Measurements from ENCODE around the gene PPP1R8. TPM values are rescaled to one million over a fixed set of nuclear protein-coding genes. Genes with fewer than 3 reads are reported as not detected.

PPP1R8 gene
- total and polyA plus RNA-seq, 8 donors, result 0.58 to 40.0 (median 22.3) TPM

DNA sequence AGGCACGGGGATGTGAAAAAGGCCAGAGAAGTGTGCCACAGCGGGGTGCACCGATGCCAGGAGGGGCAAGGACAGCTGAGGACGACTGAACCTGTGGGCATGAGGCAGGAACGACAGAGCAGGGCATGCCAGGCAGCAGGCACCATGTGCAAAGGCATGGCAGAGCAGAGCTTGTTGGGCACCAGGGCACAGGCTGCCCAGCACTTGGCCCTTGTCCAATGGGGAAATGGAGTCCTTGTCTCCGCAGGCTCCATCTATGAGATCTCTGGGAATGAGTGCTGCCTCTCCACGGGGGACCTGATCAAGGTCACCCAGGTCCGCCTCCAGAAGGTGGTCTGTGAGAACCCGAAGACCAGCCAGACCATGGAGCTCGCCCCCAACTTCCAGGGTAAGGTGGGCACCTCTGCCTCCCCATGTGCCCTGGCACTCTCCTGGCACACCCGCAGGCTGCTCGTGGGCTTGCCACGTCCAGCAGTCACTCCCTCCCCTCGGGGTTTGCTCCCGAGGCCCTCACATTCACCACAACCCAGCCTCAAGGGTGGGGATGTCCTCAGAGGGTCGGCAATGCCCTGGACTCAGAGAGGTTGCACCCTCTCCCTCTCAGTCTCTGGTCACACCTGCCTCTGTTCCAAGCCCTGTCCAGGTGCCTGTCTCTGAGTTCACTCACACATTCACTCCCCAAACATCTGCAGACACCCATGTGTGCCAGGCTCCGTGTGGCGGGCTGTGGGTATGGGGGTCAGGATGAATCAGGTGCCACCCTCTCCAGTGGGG is 45.9 kb downstream of the PPP1R8 start:
- DNase-seq, result no peak
- intact Hi-C loops (cut with DNase I; ENCODE audit: low total_unique reads), result no loop called here
- TF ChIP-seq EP300 (IDR thresholded peaks at IDR 0.05) (no peak), POLR2AphosphoS5 (IDR thresholded peaks at IDR 0.05) (no peak), POLR2A (IDR thresholded peaks at IDR 0.05) (no peak)
- TF ChIP-seq, protein P1, sequence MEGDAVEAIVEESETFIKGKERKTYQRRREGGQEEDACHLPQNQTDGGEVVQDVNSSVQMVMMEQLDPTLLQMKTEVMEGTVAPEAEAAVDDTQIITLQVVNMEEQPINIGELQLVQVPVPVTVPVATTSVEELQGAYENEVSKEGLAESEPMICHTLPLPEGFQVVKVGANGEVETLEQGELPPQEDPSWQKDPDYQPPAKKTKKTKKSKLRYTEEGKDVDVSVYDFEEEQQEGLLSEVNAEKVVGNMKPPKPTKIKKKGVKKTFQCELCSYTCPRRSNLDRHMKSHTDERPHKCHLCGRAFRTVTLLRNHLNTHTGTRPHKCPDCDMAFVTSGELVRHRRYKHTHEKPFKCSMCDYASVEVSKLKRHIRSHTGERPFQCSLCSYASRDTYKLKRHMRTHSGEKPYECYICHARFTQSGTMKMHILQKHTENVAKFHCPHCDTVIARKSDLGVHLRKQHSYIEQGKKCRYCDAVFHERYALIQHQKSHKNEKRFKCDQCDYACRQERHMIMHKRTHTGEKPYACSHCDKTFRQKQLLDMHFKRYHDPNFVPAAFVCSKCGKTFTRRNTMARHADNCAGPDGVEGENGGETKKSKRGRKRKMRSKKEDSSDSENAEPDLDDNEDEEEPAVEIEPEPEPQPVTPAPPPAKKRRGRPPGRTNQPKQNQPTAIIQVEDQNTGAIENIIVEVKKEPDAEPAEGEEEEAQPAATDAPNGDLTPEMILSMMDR (IDR thresholded peaks at IDR 0.05), result no peak
- 81 to 88% (median 82%) methylated on average over 18 of the region's 18 CpGs for WGBS, 5 donors
- Histone ChIP-seq H3K4me3 (no peak overlapping the region), H3K27me3 (peaks cover 0 to 8% (median 0%) of the 10 kb centered on the region in 3 donors), H3K9me3 (no peaks in the 10 kb centered on the region), H3K27ac (peak overlapping the region in 3 of 5 donors; percentile 76 to 89 (median 77)), H3K36me3 (peaks cover 0 to 17% (median 3%) of the 10 kb centered on the region in 4 donors), H3K4me1 (peaks cover 0 to 38% (median 14%) of the 10 kb centered on the region in 4 donors)

DNA sequence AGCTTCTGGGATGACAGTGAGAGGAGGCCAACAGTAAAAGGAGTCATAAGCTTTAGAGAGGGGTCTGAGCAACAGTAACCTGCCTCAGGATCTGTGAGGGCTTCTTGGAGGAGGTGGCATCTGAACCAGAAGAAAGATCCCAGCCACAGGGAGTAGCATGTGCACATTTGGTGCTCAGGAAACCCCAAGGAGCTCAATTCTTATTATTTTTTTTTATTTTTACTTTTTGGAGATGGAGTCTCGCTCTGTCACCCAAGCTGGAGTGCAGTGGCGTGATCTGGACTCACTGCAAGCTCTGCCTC is 46.5 kb downstream of the PPP1R8 start:
- WGBS, 5 donors, result 87 to 100% (median 98%) methylated on average over 2 of the region's 2 CpGs
- TF ChIP-seq, protein P1 (IDR thresholded peaks at IDR 0.05), result no peak
- TF ChIP-seq POLR2AphosphoS5 (IDR thresholded peaks at IDR 0.05), result no peak
- TF ChIP-seq EP300 (IDR thresholded peaks at IDR 0.05), result no peak
- no peak for TF ChIP-seq POLR2A (IDR thresholded peaks at IDR 0.05)
- H3K4me3 ChIP-seq, result no peak overlapping the region
- no peak for DNase-seq
- H3K36me3 ChIP-seq, result peaks cover 0 to 19% (median 6%) of the 10 kb centered on the region in 4 donors
- H3K27me3 ChIP-seq, result peaks cover 0 to 8% (median 0%) of the 10 kb centered on the region in 3 donors
- peak overlapping the region in 1 of 5 donors; percentile 8 for H3K27ac ChIP-seq
- peaks cover 0 to 34% (median 13%) of the 10 kb centered on the region in 4 donors for H3K4me1 ChIP-seq
- intact Hi-C loops (cut with DNase I; ENCODE audit: low total_unique reads), result no loop called here
- no peaks in the 10 kb centered on the region for H3K9me3 ChIP-seq

DNA sequence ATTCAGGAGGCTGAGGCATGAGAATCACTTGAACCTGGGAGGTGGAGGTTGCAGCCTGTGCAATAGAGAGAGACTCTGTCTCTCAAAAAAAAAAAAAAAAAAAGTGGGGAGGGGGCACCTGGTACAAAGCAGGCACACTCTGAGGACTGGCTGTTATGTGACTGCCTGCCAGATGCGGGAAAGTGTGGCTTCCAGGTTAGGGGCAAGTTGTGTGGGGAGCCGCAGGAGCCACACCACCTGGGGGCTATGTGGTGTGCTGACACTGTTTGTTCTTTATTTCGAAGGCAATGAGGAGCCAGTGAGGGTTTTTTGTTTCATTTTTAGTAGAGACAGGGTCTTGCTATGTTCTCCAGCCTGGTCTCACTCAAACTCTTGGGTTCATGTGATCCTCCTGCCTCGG is 47.5 kb downstream of the PPP1R8 start:
- Histone ChIP-seq H3K27ac (peak overlapping the region in 1 of 5 donors; percentile 20), H3K4me1 (peaks cover 0 to 27% (median 5%) of the 10 kb centered on the region in 4 donors), H3K36me3 (peaks cover 0 to 27% (median 15%) of the 10 kb centered on the region in 4 donors), H3K27me3 (peaks cover 0 to 2% (median 0%) of the 10 kb centered on the region in 3 donors), H3K9me3 (no peaks in the 10 kb centered on the region), H3K4me3 (no peak overlapping the region)
- TF ChIP-seq EP300 (IDR thresholded peaks at IDR 0.05) (no peak), POLR2AphosphoS5 (IDR thresholded peaks at IDR 0.05) (no peak), POLR2A (IDR thresholded peaks at IDR 0.05) (no peak)
- TF ChIP-seq, protein P1 (IDR thresholded peaks at IDR 0.05), result no peak
- no peak for DNase-seq
- intact Hi-C loops (cut with DNase I; ENCODE audit: low total_unique reads), result no loop called here
- 61 to 89% (median 79%) methylated on average over 4 of the region's 4 CpGs for WGBS, 5 donors

DNA sequence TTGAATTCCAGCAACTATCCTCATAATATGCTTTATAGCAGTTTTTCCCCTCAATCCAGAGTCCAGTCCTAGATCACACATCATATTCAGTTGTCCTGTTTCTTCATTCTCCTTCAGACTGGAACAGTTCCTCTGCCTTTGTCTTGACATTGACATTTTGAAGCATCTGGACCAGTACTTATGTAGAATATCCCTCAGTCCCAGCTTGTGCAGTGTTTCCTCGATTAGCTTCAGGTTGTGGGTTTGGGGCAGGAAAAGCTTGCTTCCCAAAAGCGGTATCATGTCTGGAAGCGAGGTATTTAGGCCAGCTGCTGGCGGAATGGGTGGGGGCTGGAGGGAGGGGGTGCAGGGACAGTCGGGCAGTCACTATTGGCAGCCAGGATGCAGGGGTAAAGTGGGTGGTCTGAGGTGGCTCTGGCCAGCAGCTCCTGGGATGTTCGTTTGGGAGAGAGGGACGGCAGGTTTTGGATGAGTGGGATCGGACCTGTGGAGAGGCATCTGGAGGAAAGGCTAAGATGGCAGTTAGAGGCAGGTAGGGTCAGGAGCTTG is 48.3 kb downstream of the PPP1R8 start:
- intact Hi-C loops (cut with DNase I; ENCODE audit: low total_unique reads), result no loop called here
- no peak for DNase-seq
- H3K4me3 ChIP-seq, result no peak overlapping the region
- H3K27ac ChIP-seq, result peak overlapping the region in 1 of 5 donors; percentile 20
- WGBS, 5 donors, result 51 to 70% (median 62%) methylated on average over 8 of the region's 8 CpGs
- no peaks in the 10 kb centered on the region for H3K9me3 ChIP-seq
- H3K4me1 ChIP-seq, result peaks cover 0 to 21% (median 4%) of the 10 kb centered on the region in 4 donors
- H3K27me3 ChIP-seq, result no peaks in the 10 kb centered on the region
- H3K36me3 ChIP-seq, result peaks cover 0 to 33% (median 23%) of the 10 kb centered on the region in 4 donors
- TF ChIP-seq EP300 (IDR thresholded peaks at IDR 0.05) (no peak), POLR2A (IDR thresholded peaks at IDR 0.05) (no peak), POLR2AphosphoS5 (IDR thresholded peaks at IDR 0.05) (no peak)
- TF ChIP-seq, protein P1 (IDR thresholded peaks at IDR 0.05), result no peak

All from stomach (tissue), 9 donors.